ENCODE results near the gene GSTO2.

- no peak for TF ChIP-seq ZNF768 (tag by site-specific recombination; IDR thresholded peaks at IDR 0.05)
- no peak for TF ChIP-seq ZBTB8A (tag by site-specific recombination; IDR thresholded peaks at IDR 0.05)
- no peak for TF ChIP-seq CTCF (tag by site-specific recombination; IDR thresholded peaks at IDR 0.05)
- TF ChIP-seq ATF2 (tag by site-specific recombination; IDR thresholded peaks at IDR 0.05; ENCODE audit: low read depth), result no peak
- no peak for TF ChIP-seq ZSCAN5A (tag by site-specific recombination; IDR thresholded peaks at IDR 0.05)
These were observed 55.3 kb downstream of the GSTO2 start for GRCh38 chr10:104324221-104324686.
